CD4-positive, alpha-beta T cell (primary cell): Measurements from ENCODE around the gene CUL9. TPM values are rescaled to one million over a fixed set of nuclear protein-coding genes. Genes with fewer than 3 reads are reported as not detected.

Experiments
- ATAC-seq: fragments of 200-7000 bp; cut with Tn5 transposase; one replicate; pipeline ENCODE4 v1.10.0; 2022; ENCODE audit warnings: mild to moderate bottlenecking; ENCODE audit not compliant: poor library complexity
- CTCF ChIA-PET: fragments of 350-600 bp; sonication (Branson Sonifier 250); formaldehyde crosslinking; loops from one replicate; lab custom pipeline; 2021; ENCODE audit warnings: antibody characterized with exemption, inconsistent platforms; lab: Charles Lee
- POLR2A ChIA-PET: fragments of 350-600 bp; sonication (Branson Sonifier 250); formaldehyde crosslinking; loops from one replicate; lab custom pipeline; 2021; ENCODE audit warnings: antibody characterized with exemption, inconsistent platforms; lab: Charles Lee
- DNase-seq, 14 experiments: peaks; one replicate each; pipeline ENCODE4 v3.0.0-alpha.2; 2013 to 2020; ENCODE audit warnings: mixed read lengths in 2 of 14
- H3K27ac ChIP-seq, 2 donors: one replicate each; pipeline versions ENCODE4 v1.5.1 to v1.7.0; 2013; ENCODE audit warnings: low read length in 2 of 2, low read depth in 1 of 2, mild to moderate bottlenecking in 1 of 2
- H3K27me3 ChIP-seq, 2 experiments: 1 replicate in 1 of 2; 2 replicates in 1 of 2; pipeline versions ENCODE4 v1.6.1 to v1.7.0; 2013; ENCODE audit warnings: low read length in 2 of 2, control low read depth in 1 of 2, mild to moderate bottlenecking in 1 of 2, moderate library complexity in 1 of 2; ENCODE audit not compliant: insufficient read depth in 2 of 2, control insufficient read depth in 1 of 2
- H3K36me3 ChIP-seq: one replicate; pipeline ENCODE4 v1.6.1; 2013; ENCODE audit warnings: low read length, control low read depth; ENCODE audit not compliant: insufficient read depth
- H3K4me1 ChIP-seq: one replicate; pipeline ENCODE4 v1.6.1; 2013; ENCODE audit warnings: low read length, control low read depth; ENCODE audit not compliant: insufficient read depth
- H3K4me3 ChIP-seq: one replicate; pipeline ENCODE4 v1.5.1; 2013; ENCODE audit warnings: mild to moderate bottlenecking, low read length, moderate library complexity
- H3K9me3 ChIP-seq, 2 experiments: 1 replicate in 1 of 2; 2 replicates in 1 of 2; pipeline versions ENCODE4 v1.6.1 to v1.7.0; 2013; ENCODE audit warnings: low read length in 2 of 2, mild to moderate bottlenecking in 2 of 2, control low read depth in 1 of 2, moderate library complexity in 1 of 2; ENCODE audit not compliant: control insufficient read depth in 1 of 2, insufficient read depth in 1 of 2
- H3K27ac Mint-ChIP-seq: one replicate; pipeline ENCODE4 v1.8.0; 2020; ENCODE audit warnings: mixed read lengths
- H3K27me3 Mint-ChIP-seq: one replicate; pipeline ENCODE4 v1.8.0; 2021; ENCODE audit warnings: mixed read lengths
- H3K36me3 Mint-ChIP-seq: one replicate; pipeline ENCODE4 v1.8.0; 2021; ENCODE audit warnings: low read depth, mixed read lengths
- H3K4me1 Mint-ChIP-seq: one replicate; pipeline ENCODE4 v1.8.0; 2021; ENCODE audit warnings: low read depth, mixed read lengths
- H3K4me3 Mint-ChIP-seq: one replicate; pipeline ENCODE4 v1.8.0; 2020; ENCODE audit warnings: mild to moderate bottlenecking, mixed read lengths
- H3K9me3 Mint-ChIP-seq: one replicate; pipeline ENCODE4 v1.8.0; 2020; ENCODE audit warnings: mixed read lengths
- intact Hi-C, 2 experiments: fragments of 100-400 bp; cut with DNase I in 1 of 2; cut with micrococcal nuclease in 1 of 2; formaldehyde crosslinking; loops; one replicate each; pipeline versions ENCODE4 v1.15.1 to v1.9.0; 2023 to 2025; cut with DNase I, micrococcal nuclease
- total RNA-seq, 174 experiments: library from RNA in 2 of 174; stranded (reverse) in 2 of 174; gene quantifications; one replicate each; pipeline ENCODE4 v1.2.3 and lab custom pipeline; 2021 to 2026
- TF ChIP-seq, protein P1 (sequence below): fragments of 200-600 bp; IDR thresholded peaks from one replicate; pipeline ENCODE4 v1.8.0; 2022; ENCODE audit warnings: antibody characterized with exemption, mild to moderate bottlenecking

CUL9 gene
- total RNA-seq, 2 experiments from 2014 or later, result 75.5 to 79.2 TPM

DNA sequence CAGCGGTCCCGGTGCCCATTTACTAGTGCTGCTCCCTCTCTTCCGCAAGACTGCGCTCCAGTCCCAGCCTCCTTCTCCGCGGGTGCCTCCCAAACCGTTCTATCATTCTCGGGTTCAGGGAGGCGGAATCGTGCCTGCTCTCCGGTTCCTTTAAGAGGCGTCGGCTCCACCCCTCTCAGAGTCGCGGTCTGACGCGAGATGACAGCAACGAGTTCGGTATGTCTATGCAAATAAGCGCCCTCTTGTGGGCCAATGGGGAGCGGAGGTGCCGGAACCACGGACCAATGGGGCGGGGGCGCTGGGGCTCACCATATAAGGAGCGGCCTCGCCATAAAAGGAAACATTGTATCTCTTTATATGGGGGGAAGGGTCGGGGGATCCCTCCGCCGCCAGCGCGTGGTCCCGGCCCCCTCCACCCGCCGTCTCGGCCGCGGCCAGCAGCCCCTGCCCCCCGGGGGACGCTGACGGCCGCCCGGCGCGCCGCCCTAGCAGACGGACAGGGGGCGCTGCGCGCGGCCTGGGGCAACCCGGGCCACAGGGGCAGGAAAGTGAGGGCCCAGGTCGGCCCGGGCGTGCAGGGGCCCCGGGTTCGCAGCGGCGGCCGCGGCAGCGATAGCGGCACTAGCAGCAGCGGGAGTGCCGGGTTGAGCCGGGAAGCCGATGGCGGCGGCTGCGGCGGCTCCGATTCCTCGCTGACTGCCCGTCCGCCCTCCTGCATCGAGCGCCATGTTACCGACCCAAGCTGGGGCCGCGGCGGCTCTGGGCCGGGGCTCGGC, 10.9 kb upstream of the CUL9 start, which contains the start of gene SRF:
SRF (plus strand) TSS at position 339 of the 776 bp plus-strand sequence; CDS start at position 727, 388 bp downstream.
- peak within 1 kb of the TSS; percentile 88 for H3K27ac Mint-ChIP-seq
- no peaks in the 10 kb centered on the region for H3K27me3 Mint-ChIP-seq
- TF ChIP-seq, protein P1, sequence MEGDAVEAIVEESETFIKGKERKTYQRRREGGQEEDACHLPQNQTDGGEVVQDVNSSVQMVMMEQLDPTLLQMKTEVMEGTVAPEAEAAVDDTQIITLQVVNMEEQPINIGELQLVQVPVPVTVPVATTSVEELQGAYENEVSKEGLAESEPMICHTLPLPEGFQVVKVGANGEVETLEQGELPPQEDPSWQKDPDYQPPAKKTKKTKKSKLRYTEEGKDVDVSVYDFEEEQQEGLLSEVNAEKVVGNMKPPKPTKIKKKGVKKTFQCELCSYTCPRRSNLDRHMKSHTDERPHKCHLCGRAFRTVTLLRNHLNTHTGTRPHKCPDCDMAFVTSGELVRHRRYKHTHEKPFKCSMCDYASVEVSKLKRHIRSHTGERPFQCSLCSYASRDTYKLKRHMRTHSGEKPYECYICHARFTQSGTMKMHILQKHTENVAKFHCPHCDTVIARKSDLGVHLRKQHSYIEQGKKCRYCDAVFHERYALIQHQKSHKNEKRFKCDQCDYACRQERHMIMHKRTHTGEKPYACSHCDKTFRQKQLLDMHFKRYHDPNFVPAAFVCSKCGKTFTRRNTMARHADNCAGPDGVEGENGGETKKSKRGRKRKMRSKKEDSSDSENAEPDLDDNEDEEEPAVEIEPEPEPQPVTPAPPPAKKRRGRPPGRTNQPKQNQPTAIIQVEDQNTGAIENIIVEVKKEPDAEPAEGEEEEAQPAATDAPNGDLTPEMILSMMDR, result peak; percentile 24
- Histone ChIP-seq H3K27ac (peak within 1 kb of the TSS; percentile 78 to 83), H3K4me3 (peak within 1 kb of the TSS; percentile 83), H3K27me3 (no peaks in the 10 kb centered on the region), H3K36me3 (peaks cover 14% of the 10 kb centered on the region), H3K4me1 (peaks cover 47% of the 10 kb centered on the region), H3K9me3 (no peaks in the 10 kb centered on the region)
- POLR2A ChIA-PET, result interaction anchor here (0.7 to 2.8 kb wide), 12 partner anchors 9 to 425 kb away, joined by 3 to 20 read pairs (median 4); partner anchors contain the start of genes CNPY3, CUL9, PPP2R5D and RPL7L1
- no peaks in the 10 kb centered on the region for H3K9me3 Mint-ChIP-seq
- DNase-seq, result peak; percentile 97 to 99 (median 99)
- H3K4me3 Mint-ChIP-seq, result peak within 1 kb of the TSS; percentile 89
- CTCF ChIA-PET, result interaction anchor here (1.3 to 1.4 kb wide), 2 partner anchors 9 to 76 kb away, joined by 3 to 5 read pairs; no protein-coding TSS in a partner anchor
- peaks cover 28% of the 10 kb centered on the region for H3K36me3 Mint-ChIP-seq
- peaks cover 42% of the 10 kb centered on the region for H3K4me1 Mint-ChIP-seq
- intact Hi-C loops, result loop anchor here (1.0 to 10.0 kb wide), 9 partner anchors 11 to 1119 kb away; partner anchors contain the start of genes CNPY3 (in 2 of the 2), BICRAL (in 1 of the 2), CUL9 (in 1 of the 2) and KLC4 (in 1 of the 2)
- peak; percentile 82 for ATAC-seq

DNA sequence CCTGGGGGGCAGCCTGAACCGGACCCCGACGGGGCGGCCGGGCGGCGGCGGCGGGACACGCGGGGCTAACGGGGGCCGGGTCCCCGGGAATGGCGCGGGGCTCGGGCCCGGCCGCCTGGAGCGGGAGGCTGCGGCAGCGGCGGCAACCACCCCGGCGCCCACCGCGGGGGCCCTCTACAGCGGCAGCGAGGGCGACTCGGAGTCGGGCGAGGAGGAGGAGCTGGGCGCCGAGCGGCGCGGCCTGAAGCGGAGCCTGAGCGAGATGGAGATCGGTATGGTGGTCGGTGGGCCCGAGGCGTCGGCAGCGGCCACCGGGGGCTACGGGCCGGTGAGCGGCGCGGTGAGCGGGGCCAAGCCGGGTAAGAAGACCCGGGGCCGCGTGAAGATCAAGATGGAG, 10.3 kb upstream of the CUL9 start:
- Mint-ChIP-seq H3K4me1 (peaks cover 42% of the 10 kb centered on the region), H3K27ac (peak overlapping the region; percentile 88), H3K36me3 (peaks cover 34% of the 10 kb centered on the region), H3K4me3 (peak overlapping the region; percentile 89), H3K9me3 (no peaks in the 10 kb centered on the region), H3K27me3 (no peaks in the 10 kb centered on the region)
- no peaks in the 10 kb centered on the region for H3K27me3 ChIP-seq
- intact Hi-C loops, result loop anchor here (1.0 to 10.0 kb wide), 10 partner anchors 11 to 1119 kb away; partner anchors contain the start of genes CNPY3 (in 2 of the 2), BICRAL (in 1 of the 2), CUL9 (in 1 of the 2) and DNPH1 (in 1 of the 2)
- CTCF ChIA-PET, result interaction anchor here (1.3 to 1.4 kb wide), 2 partner anchors 9 to 75 kb away, joined by 3 to 5 read pairs; no protein-coding TSS in a partner anchor
- ATAC-seq (peak; percentile 4), DNase-seq (peak in 13 of 14 experiments; percentile 13 to 68 (median 35))
- POLR2A ChIA-PET, result interaction anchor here (0.7 to 2.8 kb wide), 15 partner anchors 8 to 458 kb away, joined by 3 to 20 read pairs (median 4); partner anchors contain the start of genes CNPY3, CUL7, CUL9 and DNPH1
- TF ChIP-seq, protein P1, result no peak
- no peaks in the 10 kb centered on the region for H3K9me3 ChIP-seq
- peak overlapping the region; percentile 83 for H3K4me3 ChIP-seq
- peak overlapping the region; percentile 78 to 83 for H3K27ac ChIP-seq
- peaks cover 52% of the 10 kb centered on the region for H3K4me1 ChIP-seq
- H3K36me3 ChIP-seq, result peaks cover 20% of the 10 kb centered on the region
